Measurements from ENCODE around the gene RPL35A. TPM values are rescaled to one million over a fixed set of nuclear protein-coding genes. Genes with fewer than 3 reads are reported as not detected.

The RPL35A gene
- 557 and 642 TPM in 2 replicates for total RNA-seq

GRCh38 chr3:197949778-197950676 is at the start of gene RPL35A:
Gene RPL35A, plus strand, starts transcription at chr3:197950190. Its CDS starts 778 bp downstream, at chr3:197950968.

GRCh38 chr3:197959891-197960693 is 10.1 kb downstream of the RPL35A start, which contains the start of gene LMLN:
Gene LMLN, plus strand, starts transcription at chr3:197960217. Its CDS starts 29 bp downstream, at chr3:197960246.

Other genes starting within 250 kb of the RPL35A start
- gene RUBCN, start 213.3 kb upstream of the RPL35A start, total RNA-seq, result 9.0 and 13.8 TPM in 2 replicates
- 47.7 and 60.9 TPM in 2 replicates for gene FYTTD1, start 200.3 kb upstream of the RPL35A start, total RNA-seq
- 31.6 and 32.4 TPM in 2 replicates for gene LRCH3, start 158.9 kb upstream of the RPL35A start, total RNA-seq
- gene LMLN, start 10.0 kb downstream of the RPL35A start, total RNA-seq, result 8.5 and 8.6 TPM in 2 replicates